Frontal cortex (tissue), 1 donor: ENCODE data around the gene RORC. TPM values are rescaled to one million over a fixed set of nuclear protein-coding genes. Genes with fewer than 3 reads are reported as not detected.

ENCODE experiments used
- small RNA-seq: library from RNA; depleted of rRNA; stranded (forward); fragments of <200 nt; gene quantifications from one replicate; pipeline ENCODE3, GENCODE V24; 2014
- total RNA-seq: library from RNA; depleted of rRNA; stranded (reverse); fragments of >200 nt; gene quantifications from one replicate; pipeline ENCODE4 v1.2.3, GENCODE V29; 2014

The RORC gene
- total RNA-seq, 1 donor from 2014 or later = under 0.01 TPM

Small RNAs within 50 kb of the gene (small RNA-seq; reads per million reads assigned to genes)
- gene RF00019 = not detected

Other genes starting within 250 kb of the RORC start
- gene SNX27, start 219.8 kb downstream of the RORC start, total RNA-seq = 75.8 TPM
- 33.0 TPM for gene CELF3, start 115.0 kb downstream of the RORC start, total RNA-seq
- gene RIIAD1, start 110.3 kb downstream of the RORC start, total RNA-seq = 9.8 TPM
- gene MRPL9, start 68.3 kb downstream of the RORC start, total RNA-seq = 73.4 TPM
- gene TDRKH, start 41.3 kb downstream of the RORC start, total RNA-seq = 17.1 TPM
- not detected for gene LINGO4, start 26.4 kb downstream of the RORC start, total RNA-seq
- gene C2CD4D, start 8.0 kb upstream of the RORC start, total RNA-seq = under 0.01 TPM
- gene THEM5, start 21.9 kb upstream of the RORC start, total RNA-seq = not detected
- 5.3 TPM for gene THEM4, start 77.7 kb upstream of the RORC start, total RNA-seq
- gene S100A10, start 162.1 kb upstream of the RORC start, total RNA-seq = 2.4 TPM
- 1.6 TPM for gene S100A11, start 205.2 kb upstream of the RORC start, total RNA-seq